ENCODE results near the gene CFB.
"Not testable (repeated sequence)": the region's sequence is repeated elsewhere in the genome, so short reads cannot be mapped to it uniquely, and the experiment has no call there.

- TF ChIP-seq CTCF (conservative IDR thresholded peaks at IDR 0.05); EZH2 (IDR thresholded peaks at IDR 0.05; ENCODE audit: low read depth): not testable (repeated sequence)
Measured at GRCh38 chr6:31976065-31976464, 30.2 kb downstream of the CFB start.
